ENCODE data around the gene GCFC2. TPM values are rescaled to one million over a fixed set of nuclear protein-coding genes. Genes with fewer than 3 reads are reported as not detected.

GCFC2 gene
- total RNA-seq, result 14.1 TPM

- H3K36me3 ChIP-seq (ENCODE audit: control insufficient read depth in 3 of 3, insufficient read depth in 3 of 3, low read length in 3 of 3), result peaks cover 0 to 2% (median 0%) of the 10 kb centered on the region in 3 donors
- H3K4me1 ChIP-seq (ENCODE audit: control insufficient read depth in 3 of 3, insufficient read depth in 3 of 3, low read length in 3 of 3), result peaks cover 2 to 8% (median 5%) of the 10 kb centered on the region in 3 donors
- H3K27ac ChIP-seq (ENCODE audit: low read depth, low read length), result peak within 1 kb of the TSS; percentile 82
These were observed at the start of gene GCFC2 for GRCh38 chr2:75710577-75711253. TSS of gene GCFC2 (minus strand) at chr2:75710915. CDS start at chr2:75710855, 60 bp downstream.

GRCh38 chr2:75752828-75753227, 42.1 kb upstream of the GCFC2 start:
- Histone ChIP-seq H3K27ac (ENCODE audit: low read depth, low read length) (no peak overlapping the region), H3K9ac (ENCODE audit: low read depth in 1 of 3, low read length in 3 of 3) (no peak overlapping the region), H3K27me3 (ENCODE audit: control insufficient read depth in 3 of 3, insufficient read depth in 3 of 3, low read length in 3 of 3) (no peaks in the 10 kb centered on the region), H3K4me1 (ENCODE audit: control insufficient read depth in 3 of 3, insufficient read depth in 3 of 3, low read length in 3 of 3) (no peaks in the 10 kb centered on the region), H3K4me3 (ENCODE audit: low read length in 3 of 3) (no peak overlapping the region), H3K9me3 (ENCODE audit: control insufficient read depth in 3 of 3, low read length in 3 of 3) (no peaks in the 10 kb centered on the region), H3K36me3 (ENCODE audit: control insufficient read depth in 3 of 3, insufficient read depth in 3 of 3, low read length in 3 of 3) (no peaks in the 10 kb centered on the region)

More at GRCh38 chr2:75710577-75711253, at the start of gene GCFC2:
- Histone ChIP-seq H3K4me3 (ENCODE audit: low read length in 3 of 3) (peak within 1 kb of the TSS; percentile 79 to 89 (median 80)), H3K27me3 (ENCODE audit: control insufficient read depth in 3 of 3, insufficient read depth in 3 of 3, low read length in 3 of 3) (no peaks in the 10 kb centered on the region), H3K9ac (ENCODE audit: low read depth in 1 of 3, low read length in 3 of 3) (peak within 1 kb of the TSS; percentile 83 to 89 (median 87)), H3K9me3 (ENCODE audit: control insufficient read depth in 3 of 3, low read length in 3 of 3) (no peaks in the 10 kb centered on the region)

- no peaks in the 10 kb centered on the region for H3K36me3 ChIP-seq (ENCODE audit: control insufficient read depth in 3 of 3, insufficient read depth in 3 of 3, low read length in 3 of 3)
- H3K27me3 ChIP-seq (ENCODE audit: control insufficient read depth in 3 of 3, insufficient read depth in 3 of 3, low read length in 3 of 3), result no peaks in the 10 kb centered on the region
- no peak overlapping the region for H3K9ac ChIP-seq (ENCODE audit: low read depth in 1 of 3, low read length in 3 of 3)
- no peaks in the 10 kb centered on the region for H3K4me1 ChIP-seq (ENCODE audit: control insufficient read depth in 3 of 3, insufficient read depth in 3 of 3, low read length in 3 of 3)
- H3K9me3 ChIP-seq (ENCODE audit: control insufficient read depth in 3 of 3, low read length in 3 of 3), result no peaks in the 10 kb centered on the region
- no peak overlapping the region for H3K27ac ChIP-seq (ENCODE audit: low read depth, low read length)
- H3K4me3 ChIP-seq (ENCODE audit: low read length in 3 of 3), result no peak overlapping the region
These were observed 41.2 kb upstream of the GCFC2 start for GRCh38 chr2:75751824-75752468.

- H3K9me3 ChIP-seq (ENCODE audit: control insufficient read depth in 3 of 3, low read length in 3 of 3), result no peaks in the 10 kb centered on the region
- H3K4me3 ChIP-seq (ENCODE audit: low read length in 3 of 3), result no peak overlapping the region
These were observed 40.6 kb upstream of the GCFC2 start for GRCh38 chr2:75751360-75751759.

GRCh38 chr2:75737961-75738360, 27.2 kb upstream of the GCFC2 start:
- H3K27me3 ChIP-seq (ENCODE audit: control insufficient read depth in 3 of 3, insufficient read depth in 3 of 3, low read length in 3 of 3), result peaks cover 0 to 6% (median 0%) of the 10 kb centered on the region in 3 donors
- H3K27ac ChIP-seq (ENCODE audit: low read depth, low read length), result no peak overlapping the region
- H3K4me1 ChIP-seq (ENCODE audit: control insufficient read depth in 3 of 3, insufficient read depth in 3 of 3, low read length in 3 of 3), result no peaks in the 10 kb centered on the region
- H3K4me3 ChIP-seq (ENCODE audit: low read length in 3 of 3), result no peak overlapping the region
- H3K36me3 ChIP-seq (ENCODE audit: control insufficient read depth in 3 of 3, insufficient read depth in 3 of 3, low read length in 3 of 3), result no peaks in the 10 kb centered on the region
- H3K9me3 ChIP-seq (ENCODE audit: control insufficient read depth in 3 of 3, low read length in 3 of 3), result no peaks in the 10 kb centered on the region
- no peak overlapping the region for H3K9ac ChIP-seq (ENCODE audit: low read depth in 1 of 3, low read length in 3 of 3)

More at GRCh38 chr2:75751360-75751759, 40.6 kb upstream of the GCFC2 start:
- Histone ChIP-seq H3K27me3 (ENCODE audit: control insufficient read depth in 3 of 3, insufficient read depth in 3 of 3, low read length in 3 of 3) (no peaks in the 10 kb centered on the region), H3K9ac (ENCODE audit: low read depth in 1 of 3, low read length in 3 of 3) (no peak overlapping the region), H3K4me1 (ENCODE audit: control insufficient read depth in 3 of 3, insufficient read depth in 3 of 3, low read length in 3 of 3) (no peaks in the 10 kb centered on the region), H3K27ac (ENCODE audit: low read depth, low read length) (no peak overlapping the region), H3K36me3 (ENCODE audit: control insufficient read depth in 3 of 3, insufficient read depth in 3 of 3, low read length in 3 of 3) (no peaks in the 10 kb centered on the region)

- Histone ChIP-seq H3K36me3 (ENCODE audit: control insufficient read depth in 3 of 3, insufficient read depth in 3 of 3, low read length in 3 of 3) (no peaks in the 10 kb centered on the region), H3K9ac (ENCODE audit: low read depth in 1 of 3, low read length in 3 of 3) (no peak overlapping the region), H3K27me3 (ENCODE audit: control insufficient read depth in 3 of 3, insufficient read depth in 3 of 3, low read length in 3 of 3) (peaks cover 0 to 6% (median 0%) of the 10 kb centered on the region in 3 donors), H3K9me3 (ENCODE audit: control insufficient read depth in 3 of 3, low read length in 3 of 3) (no peaks in the 10 kb centered on the region), H3K27ac (ENCODE audit: low read depth, low read length) (no peak overlapping the region), H3K4me1 (ENCODE audit: control insufficient read depth in 3 of 3, insufficient read depth in 3 of 3, low read length in 3 of 3) (no peaks in the 10 kb centered on the region), H3K4me3 (ENCODE audit: low read length in 3 of 3) (no peak overlapping the region)
These were observed 25.6 kb upstream of the GCFC2 start for GRCh38 chr2:75736276-75736675.

- H3K4me3 ChIP-seq (ENCODE audit: low read length in 3 of 3), result no peak overlapping the region
- H3K9me3 ChIP-seq (ENCODE audit: control insufficient read depth in 3 of 3, low read length in 3 of 3), result no peaks in the 10 kb centered on the region
- H3K27me3 ChIP-seq (ENCODE audit: control insufficient read depth in 3 of 3, insufficient read depth in 3 of 3, low read length in 3 of 3), result no peaks in the 10 kb centered on the region
- no peaks in the 10 kb centered on the region for H3K36me3 ChIP-seq (ENCODE audit: control insufficient read depth in 3 of 3, insufficient read depth in 3 of 3, low read length in 3 of 3)
- no peaks in the 10 kb centered on the region for H3K4me1 ChIP-seq (ENCODE audit: control insufficient read depth in 3 of 3, insufficient read depth in 3 of 3, low read length in 3 of 3)
- H3K27ac ChIP-seq (ENCODE audit: low read depth, low read length), result no peak overlapping the region
- no peak overlapping the region for H3K9ac ChIP-seq (ENCODE audit: low read depth in 1 of 3, low read length in 3 of 3)
These were observed 19.1 kb upstream of the GCFC2 start for GRCh38 chr2:75729861-75730260.

- Histone ChIP-seq H3K9me3 (ENCODE audit: control insufficient read depth in 3 of 3, low read length in 3 of 3) (no peaks in the 10 kb centered on the region), H3K27me3 (ENCODE audit: control insufficient read depth in 3 of 3, insufficient read depth in 3 of 3, low read length in 3 of 3) (no peaks in the 10 kb centered on the region), H3K9ac (ENCODE audit: low read depth in 1 of 3, low read length in 3 of 3) (no peak overlapping the region), H3K27ac (ENCODE audit: low read depth, low read length) (no peak overlapping the region), H3K36me3 (ENCODE audit: control insufficient read depth in 3 of 3, insufficient read depth in 3 of 3, low read length in 3 of 3) (no peaks in the 10 kb centered on the region), H3K4me3 (ENCODE audit: low read length in 3 of 3) (no peak overlapping the region), H3K4me1 (ENCODE audit: control insufficient read depth in 3 of 3, insufficient read depth in 3 of 3, low read length in 3 of 3) (no peaks in the 10 kb centered on the region)
These were observed 18.1 kb upstream of the GCFC2 start for GRCh38 chr2:75728614-75729419.

- H3K9me3 ChIP-seq (ENCODE audit: control insufficient read depth in 3 of 3, low read length in 3 of 3), result no peaks in the 10 kb centered on the region
- no peak overlapping the region for H3K4me3 ChIP-seq (ENCODE audit: low read length in 3 of 3)
- no peaks in the 10 kb centered on the region for H3K36me3 ChIP-seq (ENCODE audit: control insufficient read depth in 3 of 3, insufficient read depth in 3 of 3, low read length in 3 of 3)
- H3K9ac ChIP-seq (ENCODE audit: low read depth in 1 of 3, low read length in 3 of 3), result no peak overlapping the region
- H3K27me3 ChIP-seq (ENCODE audit: control insufficient read depth in 3 of 3, insufficient read depth in 3 of 3, low read length in 3 of 3), result peaks cover 0 to 4% (median 0%) of the 10 kb centered on the region in 3 donors
- H3K27ac ChIP-seq (ENCODE audit: low read depth, low read length), result no peak overlapping the region
- no peaks in the 10 kb centered on the region for H3K4me1 ChIP-seq (ENCODE audit: control insufficient read depth in 3 of 3, insufficient read depth in 3 of 3, low read length in 3 of 3)
These were observed 12.0 kb upstream of the GCFC2 start for GRCh38 chr2:75722687-75723086.

GRCh38 chr2:75720525-75720924, 9.8 kb upstream of the GCFC2 start:
- H3K27ac ChIP-seq (ENCODE audit: low read depth, low read length), result no peak overlapping the region
- no peaks in the 10 kb centered on the region for H3K4me1 ChIP-seq (ENCODE audit: control insufficient read depth in 3 of 3, insufficient read depth in 3 of 3, low read length in 3 of 3)
- H3K9me3 ChIP-seq (ENCODE audit: control insufficient read depth in 3 of 3, low read length in 3 of 3), result no peaks in the 10 kb centered on the region
- H3K27me3 ChIP-seq (ENCODE audit: control insufficient read depth in 3 of 3, insufficient read depth in 3 of 3, low read length in 3 of 3), result peaks cover 0 to 4% (median 0%) of the 10 kb centered on the region in 3 donors
- H3K4me3 ChIP-seq (ENCODE audit: low read length in 3 of 3), result no peak overlapping the region
- H3K9ac ChIP-seq (ENCODE audit: low read depth in 1 of 3, low read length in 3 of 3), result no peak overlapping the region
- no peaks in the 10 kb centered on the region for H3K36me3 ChIP-seq (ENCODE audit: control insufficient read depth in 3 of 3, insufficient read depth in 3 of 3, low read length in 3 of 3)
